HTERT RPE-1 (cell line): ENCODE data around the gene HOXD9.

Experiments used
- in situ Hi-C: fragments of 300-500 bp; cut with MboI; formaldehyde crosslinking; loops from 4 replicates; pipeline ENCODE4 v1.14.3; 2020; ENCODE audit warnings: low sequenced_read_pairs

Gene HOXD9

DNA sequence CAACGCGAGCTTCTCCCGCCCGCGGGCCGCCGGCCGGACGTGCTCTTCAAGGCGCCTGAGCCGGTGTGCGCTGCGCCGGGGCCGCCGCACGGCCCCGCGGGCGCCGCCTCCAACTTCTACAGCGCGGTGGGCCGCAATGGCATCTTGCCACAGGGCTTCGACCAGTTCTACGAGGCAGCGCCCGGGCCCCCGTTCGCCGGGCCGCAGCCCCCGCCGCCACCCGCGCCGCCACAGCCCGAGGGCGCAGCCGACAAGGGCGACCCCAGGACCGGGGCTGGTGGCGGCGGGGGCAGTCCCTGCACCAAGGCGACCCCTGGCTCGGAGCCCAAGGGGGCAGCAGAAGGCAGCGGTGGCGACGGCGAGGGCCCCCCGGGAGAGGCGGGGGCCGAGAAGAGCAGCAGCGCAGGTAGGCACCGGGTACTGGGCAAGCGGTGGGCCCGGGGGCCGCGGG, 14.8 kb upstream of the HOXD9 start:
- in situ Hi-C loops = no loop called here

DNA sequence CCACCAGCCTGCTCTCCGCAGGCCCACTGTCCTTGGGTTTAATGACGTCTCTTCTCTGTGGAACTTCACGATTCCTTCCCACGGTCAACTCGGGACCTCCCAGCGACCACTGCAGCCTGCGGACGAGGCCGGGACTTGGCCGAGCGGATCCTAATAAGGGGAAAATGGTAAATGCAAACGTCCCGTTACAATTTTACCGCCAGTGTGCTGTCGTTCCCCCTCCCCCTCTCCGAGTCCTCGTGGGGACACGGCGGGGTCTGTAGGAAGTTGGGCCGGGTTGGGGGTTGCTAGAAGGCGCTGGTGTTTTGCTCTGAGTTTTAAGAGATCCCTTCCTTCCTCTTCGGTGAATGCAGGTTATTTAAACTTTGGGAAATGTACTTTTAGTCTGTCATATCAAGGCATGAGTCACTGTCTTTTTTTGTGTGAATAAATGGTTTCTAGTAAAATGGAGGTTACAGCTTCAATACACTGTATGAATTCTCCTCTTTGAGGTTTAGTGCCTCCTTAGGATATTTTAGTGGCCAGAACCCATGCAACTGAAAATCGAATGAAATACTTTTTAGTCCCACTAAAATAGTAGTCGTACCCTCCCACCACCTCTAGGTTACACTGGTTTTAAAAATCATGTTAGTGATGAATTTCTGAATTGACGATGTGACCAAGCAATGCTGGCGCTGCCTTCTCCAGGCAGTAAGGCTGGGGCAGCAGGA, 13.2 kb upstream of the HOXD9 start:
- in situ Hi-C loops = no loop called here

DNA sequence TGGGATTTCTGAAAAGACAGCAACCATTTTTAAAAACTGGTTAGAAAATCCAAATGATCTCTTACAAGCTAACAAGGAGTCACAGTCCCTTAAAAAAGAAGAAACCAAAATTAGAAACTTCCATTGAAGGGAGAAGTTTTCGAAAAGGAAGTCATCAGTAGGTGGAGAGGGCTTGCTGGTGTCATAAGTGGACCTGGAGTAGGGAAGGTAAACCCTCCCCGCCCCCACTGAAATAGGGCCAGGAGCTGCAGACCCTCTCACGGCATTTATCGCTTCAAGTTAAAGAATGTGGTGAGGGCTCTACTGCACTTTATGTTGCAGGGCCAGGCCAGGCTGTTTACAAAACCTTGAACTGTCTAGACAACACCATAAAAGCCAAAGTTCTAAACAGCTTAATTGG, 12.6 kb upstream of the HOXD9 start:
- in situ Hi-C loops = no loop called here

DNA sequence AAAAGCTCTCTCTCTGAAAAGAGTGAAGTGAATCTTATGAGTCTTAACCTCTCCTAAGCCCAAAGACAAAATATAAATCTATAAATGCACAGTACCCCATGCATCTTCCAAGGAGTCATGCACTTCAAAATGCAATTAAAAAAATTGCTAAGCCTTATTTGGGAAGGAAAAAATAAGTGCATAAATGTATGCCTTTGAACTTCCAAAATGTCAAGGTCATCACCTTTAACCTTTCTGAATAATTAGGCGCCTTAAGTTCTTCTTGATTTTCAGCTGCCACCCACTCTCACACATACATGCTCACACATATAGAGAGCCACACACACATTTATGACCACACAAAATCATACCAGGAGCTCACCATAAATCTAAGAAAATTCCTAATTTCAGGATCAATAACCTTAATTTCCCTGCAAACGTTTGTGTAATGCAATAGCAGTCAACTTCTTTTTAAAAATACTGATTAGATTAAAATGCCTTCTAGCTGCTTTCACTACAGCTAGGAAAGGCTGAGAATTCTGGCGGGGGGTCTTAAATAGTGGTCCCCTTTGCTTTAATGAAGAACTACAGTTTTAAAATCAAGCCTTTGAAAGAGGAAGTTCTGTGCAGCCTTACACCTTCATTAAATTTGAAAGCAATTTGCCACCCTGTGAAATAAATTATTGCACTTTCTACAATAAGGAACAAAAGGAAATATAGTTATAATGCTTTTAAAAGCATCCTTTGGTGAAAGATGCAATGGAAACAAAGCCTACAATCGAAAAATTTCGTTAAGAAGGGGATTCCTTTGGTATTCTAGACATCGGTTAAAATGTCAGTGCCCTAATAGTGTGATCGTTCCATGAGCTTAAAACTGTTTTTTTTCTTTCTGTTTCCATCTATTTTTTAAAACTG, 11.9 kb upstream of the HOXD9 start:
- in situ Hi-C loops = no loop called here

DNA sequence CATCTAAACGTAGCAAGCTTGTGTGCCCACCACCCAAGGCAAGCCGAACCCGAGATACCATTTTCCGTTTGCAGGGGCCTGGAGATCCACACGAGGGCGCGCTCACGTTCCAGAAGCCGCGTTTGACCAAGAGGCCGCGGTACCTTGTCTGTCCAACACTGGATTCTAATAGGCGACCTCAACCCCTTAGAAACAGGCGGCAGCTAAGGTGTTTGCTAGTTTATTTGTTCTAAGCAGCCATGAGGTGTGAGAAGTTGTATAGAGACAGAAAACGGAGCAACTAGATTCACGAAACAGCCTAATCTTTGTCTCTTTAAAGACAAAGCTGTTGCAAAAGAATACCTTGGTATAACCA, 11.2 kb upstream of the HOXD9 start:
- in situ Hi-C loops = no loop called here

DNA sequence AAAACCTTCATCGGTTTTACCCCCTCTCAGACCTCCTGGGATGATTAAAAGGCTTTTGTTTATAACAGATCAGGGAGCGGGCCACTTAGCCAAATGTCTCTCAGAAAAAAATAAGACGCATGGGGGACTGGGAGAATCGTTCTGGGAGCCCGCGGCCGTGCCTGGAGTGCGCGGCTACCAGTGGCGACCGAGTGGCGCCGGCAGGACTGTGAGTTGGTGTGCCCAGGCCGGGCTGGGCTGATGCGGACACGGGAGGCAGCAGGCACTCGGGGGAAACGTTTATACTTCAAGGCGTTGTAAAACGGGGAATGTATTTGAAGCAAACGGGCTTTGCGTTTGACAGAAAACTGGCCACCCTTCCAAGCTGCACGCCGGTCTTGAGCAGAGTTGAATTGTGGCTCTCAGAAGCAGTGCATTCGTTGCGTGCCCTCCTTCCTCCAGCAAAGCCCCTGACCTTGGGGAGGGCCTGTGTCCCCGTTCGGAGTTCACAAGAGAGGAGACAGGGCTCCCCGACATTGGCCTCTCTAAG, 10.6 kb upstream of the HOXD9 start:
- in situ Hi-C loops = no loop called here

DNA sequence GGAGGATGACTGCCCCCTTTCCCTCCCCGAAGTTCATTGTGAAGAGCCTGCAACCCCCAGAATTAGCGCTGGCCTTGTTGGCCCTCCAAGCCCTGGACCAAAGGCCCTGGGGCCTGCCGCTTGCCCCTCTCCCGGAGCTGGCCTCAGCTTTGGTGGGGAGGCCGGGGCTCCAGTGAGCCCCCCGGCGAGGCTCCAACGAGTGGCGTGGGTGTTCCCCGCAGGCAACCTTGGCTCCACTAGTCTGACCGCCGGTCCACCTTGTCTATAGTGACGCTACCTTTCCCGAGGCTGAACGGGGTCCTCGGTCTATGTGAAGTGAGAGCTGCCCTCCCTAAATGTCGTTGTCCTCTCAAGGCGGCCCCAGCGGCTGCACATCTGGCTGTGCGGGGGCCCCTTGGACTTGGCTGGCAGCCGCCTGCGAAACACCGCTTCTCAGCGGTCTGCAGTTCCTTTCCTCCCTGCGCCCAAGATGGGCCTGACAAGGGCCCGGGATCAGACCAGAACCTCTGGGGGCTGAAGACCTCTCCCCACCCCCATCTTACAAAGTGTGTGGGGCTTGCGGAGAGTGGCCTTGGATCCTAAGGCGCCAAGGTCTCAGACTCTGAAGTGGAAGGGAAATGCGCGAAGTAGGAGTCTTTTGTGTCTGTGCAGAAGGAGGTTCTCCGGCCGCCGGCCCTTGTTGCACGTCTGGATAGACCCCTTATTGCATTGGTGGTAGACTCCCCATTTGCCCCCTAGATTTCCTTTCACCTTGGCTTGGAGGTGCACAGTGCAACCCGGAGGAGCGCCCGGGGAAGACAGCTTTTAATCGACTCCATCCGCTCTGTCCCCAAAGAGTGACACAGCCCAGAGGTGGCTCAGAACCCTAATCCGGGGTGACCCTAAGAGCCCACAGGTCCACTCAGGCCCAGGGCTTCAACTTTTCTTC, 9.9 kb upstream of the HOXD9 start:
- in situ Hi-C loops = no loop called here

DNA sequence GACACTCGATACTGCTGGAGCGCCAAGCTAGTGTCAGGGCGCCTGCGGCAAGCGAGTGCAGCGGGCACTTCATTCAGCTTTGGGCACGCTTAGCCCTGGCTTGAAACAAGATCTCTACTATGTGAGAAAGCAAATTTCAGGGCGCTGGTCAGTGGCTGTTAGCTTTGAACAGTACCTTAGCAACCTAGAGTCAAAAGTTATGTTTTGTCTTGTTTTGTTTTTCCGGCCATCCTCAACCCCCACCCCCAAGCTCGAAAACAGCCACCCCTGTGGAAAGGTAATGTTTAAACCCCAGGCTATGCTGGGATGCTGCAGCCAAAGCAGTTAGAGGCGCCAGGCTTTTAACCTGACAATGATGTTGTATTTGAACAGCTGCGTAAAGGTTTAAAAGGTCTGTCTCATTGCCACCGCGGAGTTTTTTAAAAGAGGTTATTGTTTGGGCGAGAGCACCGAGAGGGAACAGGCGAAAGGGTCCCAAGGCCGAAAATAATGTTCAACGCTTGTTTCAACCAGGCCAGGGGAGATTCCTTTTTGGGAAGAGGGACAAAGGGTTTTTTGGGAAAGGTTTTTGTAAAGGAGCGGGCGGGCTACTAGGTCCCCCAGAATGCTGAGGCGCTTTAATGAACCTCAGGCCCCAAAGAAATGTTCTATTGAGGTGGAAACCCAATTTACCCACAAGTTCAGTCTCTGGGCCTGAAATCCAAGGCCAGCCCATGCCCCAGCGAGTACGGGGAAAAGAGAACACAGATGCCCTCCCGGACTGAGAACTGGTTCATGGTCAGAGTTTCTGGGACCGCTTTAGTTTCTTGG, 8.2 kb upstream of the HOXD9 start:
- in situ Hi-C loops = no loop called here

DNA sequence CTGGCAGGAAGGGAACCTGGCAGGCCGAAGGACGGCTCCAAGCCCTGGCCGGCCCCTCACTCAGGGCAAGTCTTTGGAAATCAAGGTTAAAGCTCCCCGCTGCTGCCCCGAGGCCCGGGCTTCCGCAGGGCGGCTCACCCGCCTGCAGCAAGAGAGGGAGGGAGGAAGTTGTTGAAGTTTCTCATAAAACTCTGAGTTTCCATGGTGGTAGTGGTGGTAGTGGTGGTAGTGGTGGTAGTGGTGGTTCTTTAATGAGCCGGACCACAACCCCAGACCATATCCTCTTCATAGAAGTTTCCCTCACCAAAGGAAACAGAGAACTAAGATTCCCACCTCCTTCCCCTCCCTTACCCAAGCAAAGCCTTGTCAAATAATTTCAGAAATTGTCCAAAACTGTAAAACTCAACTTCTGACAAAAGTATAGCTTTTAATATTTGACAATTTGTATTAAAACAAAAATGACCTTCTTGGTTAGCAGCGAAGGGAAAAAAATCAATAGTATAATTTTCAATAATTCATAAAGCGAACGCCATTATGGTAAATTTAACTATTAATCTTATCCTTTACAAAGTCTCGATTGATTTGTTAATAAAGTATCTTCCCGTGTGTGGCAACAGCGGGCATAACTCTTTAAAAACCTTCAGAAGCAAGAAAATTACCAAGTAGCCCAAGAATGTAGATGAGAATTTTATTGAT, 7.4 kb upstream of the HOXD9 start:
- in situ Hi-C loops = no loop called here

DNA sequence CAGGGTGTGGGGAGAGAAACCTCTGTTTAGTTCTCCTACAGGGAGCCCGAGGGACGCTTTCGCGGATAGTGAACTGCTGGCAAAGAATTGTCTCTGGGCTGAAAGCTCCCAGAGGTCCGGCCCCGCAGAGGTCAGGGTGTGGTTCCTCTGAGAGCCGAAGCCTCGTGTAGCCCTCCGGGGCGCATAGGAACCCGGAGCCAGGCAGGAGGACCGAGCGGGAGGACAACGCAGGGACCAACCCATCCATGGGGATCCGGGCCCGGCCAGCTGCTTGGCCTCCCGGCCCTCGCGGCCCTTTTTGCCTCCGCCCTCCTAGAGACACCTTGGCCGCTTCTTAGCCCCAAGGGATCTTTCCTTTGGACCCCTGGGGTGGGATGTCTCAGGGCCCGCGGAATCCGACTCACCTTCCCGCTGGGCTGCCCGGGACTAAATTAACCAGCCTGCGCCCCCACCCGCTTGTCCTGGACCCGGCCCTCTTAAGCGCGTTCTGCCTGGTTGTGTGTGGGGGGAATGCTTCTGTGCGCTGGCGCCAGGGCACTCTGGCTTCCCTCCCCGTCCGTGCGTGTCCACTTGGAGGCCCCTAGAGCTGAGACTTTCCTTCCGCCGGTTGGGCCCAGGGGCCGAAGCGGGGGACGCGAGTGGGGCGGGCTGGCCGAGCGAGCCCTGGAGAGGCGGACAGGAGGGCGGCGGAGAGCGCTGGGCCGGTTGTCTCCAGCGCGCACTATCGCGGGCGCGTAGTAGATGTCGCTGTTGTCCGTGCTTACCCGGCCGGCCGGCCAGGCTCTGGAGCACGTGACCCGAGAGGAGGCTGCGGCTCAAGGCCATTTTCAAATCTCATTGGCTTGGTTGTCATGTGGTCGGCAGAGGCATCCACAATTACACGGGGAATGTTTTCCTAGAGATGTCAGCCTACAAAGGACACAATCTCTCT, 6.4 kb upstream of the HOXD9 start, which contains the start of gene HOXD10:
HOXD10 (plus strand) TSS at position 896 of the 931 bp plus-strand sequence. CDS start 56 bp downstream, outside the sequence.
- in situ Hi-C loops = no loop called here

DNA sequence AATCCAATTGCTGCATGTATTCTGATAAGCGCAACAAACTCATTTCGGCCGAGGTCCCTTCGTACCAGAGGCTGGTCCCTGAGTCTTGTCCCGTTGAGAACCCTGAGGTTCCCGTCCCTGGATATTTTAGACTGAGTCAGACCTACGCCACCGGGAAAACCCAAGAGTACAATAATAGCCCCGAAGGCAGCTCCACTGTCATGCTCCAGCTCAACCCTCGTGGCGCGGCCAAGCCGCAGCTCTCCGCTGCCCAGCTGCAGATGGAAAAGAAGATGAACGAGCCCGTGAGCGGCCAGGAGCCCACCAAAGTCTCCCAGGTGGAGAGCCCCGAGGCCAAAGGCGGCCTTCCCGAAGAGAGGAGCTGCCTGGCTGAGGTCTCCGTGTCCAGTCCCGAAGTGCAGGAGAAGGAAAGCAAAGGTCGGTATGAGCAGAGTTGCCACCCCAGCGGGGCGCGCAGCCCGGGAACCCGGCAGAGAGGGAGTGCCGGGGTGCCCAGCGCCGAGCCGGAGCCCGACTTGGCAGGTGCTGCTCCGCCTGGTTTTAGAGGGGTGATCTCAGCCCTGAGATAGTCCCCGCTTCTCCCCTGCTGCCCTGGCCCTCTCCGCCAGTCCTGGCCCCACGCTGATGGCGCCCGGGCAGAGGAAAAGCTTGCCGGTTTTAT, 5.2 kb upstream of the HOXD9 start:
- in situ Hi-C loops = no loop called here

DNA sequence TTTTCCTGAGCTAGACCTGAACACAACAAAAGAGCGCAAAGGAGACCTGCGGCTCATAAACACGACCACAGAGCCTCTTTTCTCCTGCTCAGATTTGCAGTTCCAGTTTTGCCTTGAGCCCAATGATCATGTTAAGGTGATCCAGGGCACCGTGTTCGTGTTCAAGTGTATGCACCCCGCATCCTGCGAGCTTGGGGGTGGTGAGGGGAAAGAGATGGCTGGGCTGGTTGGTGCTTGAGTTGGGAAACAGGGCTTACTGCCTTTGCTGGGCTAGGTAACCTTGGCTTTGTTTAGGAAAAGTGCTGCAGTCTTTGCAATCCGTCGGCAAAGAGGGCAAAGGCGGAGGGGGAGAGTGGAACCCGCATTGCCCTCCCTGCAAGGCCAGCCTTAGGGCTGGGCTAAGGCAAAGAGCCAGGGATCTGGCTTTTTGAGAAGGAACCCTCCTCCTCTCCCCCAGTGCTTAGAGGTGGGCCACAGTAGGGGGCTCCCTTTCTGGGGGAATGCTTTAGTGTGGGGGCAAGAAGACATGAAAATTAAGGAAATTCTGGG, 4.6 kb upstream of the HOXD9 start:
- in situ Hi-C loops = no loop called here

DNA sequence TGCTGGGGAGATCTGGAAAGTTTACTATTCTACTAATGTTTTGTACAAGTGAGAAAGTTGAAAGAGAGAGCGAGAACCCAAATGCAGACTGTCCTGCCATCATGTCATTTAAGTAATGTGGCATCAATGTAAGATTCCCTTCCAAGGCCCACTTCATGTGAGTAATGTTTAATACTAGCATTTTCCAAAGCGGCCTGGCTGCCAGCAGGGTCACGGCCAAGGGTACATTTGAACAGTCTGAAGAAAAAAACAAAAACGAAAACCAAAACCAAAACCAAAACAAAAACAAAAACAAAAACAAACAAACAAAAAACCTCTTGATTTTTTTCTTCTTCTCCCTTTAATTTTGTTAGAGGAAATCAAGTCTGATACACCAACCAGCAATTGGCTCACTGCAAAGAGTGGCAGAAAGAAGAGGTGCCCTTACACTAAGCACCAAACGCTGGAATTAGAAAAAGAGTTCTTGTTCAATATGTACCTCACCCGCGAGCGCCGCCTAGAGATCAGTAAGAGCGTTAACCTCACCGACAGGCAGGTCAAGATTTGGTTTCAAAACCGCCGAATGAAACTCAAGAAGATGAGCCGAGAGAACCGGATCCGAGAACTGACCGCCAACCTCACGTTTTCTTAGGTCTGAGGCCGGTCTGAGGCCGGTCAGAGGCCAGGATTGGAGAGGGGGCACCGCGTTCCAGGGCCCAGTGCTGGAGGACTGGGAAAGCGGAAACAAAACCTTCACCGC, 3.7 kb upstream of the HOXD9 start:
- in situ Hi-C loops = no loop called here

DNA sequence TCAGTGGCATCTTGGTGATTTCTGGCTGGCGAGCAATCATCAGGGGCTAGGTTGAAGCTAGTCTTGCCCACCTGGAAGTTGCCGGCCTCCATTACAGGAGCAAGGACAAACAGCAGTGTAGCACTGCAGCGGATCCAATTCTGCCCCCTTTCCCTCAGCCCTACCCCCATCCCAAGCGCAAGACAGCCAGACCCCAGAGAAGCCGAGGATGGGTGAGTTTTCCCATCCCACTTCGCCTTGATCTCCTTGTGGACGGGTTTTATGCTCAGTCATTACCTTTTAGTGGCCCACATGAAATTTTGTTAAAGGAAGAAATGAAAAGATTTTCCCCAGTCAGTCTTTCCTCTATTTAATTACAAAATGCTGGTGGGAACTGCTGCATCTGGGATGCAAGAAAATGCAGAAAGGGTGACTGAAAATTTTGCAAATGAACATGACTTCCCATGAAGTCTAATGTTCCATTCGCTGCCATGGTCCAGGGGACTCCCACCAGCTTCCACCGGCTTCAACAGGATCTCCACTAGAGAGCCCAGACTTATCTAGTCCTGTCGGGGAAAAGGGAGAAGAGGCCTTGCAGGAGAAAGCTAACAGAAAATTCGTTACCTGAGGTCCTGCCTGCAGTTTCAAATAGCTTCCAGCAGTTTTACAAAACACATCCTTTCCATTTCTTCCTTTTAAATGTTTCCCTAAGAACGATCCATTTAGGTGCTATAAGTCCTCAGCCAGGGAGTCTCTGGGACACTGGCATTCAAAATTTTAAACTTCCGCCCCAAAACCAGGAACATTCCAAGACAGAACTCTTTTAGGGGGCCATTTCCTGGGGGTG, 1.9 kb upstream of the HOXD9 start:
- in situ Hi-C loops = no loop called here

DNA sequence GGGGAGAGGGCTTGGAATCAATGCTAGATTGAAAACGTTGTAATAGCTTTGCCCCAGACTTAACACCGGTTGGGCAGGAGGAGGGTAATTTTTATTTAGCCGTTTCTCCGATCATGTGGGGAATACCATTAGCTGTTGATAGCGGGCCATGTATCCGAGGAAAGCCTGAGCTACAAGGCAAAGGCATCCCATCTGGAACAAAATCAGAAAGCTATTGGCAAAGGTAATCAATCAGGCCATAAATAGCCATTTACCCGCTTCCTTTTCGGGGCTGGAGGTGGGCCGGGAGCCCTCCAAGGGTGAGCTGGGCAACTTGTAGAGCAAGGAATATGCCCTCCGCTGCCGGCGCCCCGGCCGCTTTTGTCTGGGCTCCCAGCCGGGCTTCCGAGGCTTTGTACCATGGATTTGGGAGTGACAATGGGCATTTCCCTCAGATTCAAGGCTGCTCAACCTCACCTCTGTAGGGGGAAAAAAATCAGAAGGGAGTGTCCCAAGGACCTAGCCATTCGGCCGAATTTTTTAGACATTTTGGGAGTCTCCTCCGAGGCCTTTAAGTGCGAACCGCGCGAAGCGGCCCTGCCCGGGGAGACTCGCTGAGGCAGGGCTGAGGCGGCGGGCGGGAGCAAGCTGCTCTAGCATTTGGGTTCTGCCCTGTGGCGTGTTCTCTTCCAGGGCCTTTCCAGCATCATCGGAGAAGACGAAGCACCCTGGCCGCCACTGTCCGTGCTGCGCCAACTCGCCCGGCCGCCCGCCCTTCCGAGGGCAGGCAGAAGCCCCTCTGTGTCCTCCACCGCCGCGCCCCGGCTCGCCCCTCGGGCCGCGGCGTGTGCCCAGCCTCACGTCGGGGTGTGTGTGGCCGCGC, 1.1 kb upstream of the HOXD9 start:
- in situ Hi-C loops = no loop called here
